GM19238 (cell line): ENCODE results near the gene FUNDC2.

Experiments
- DNase-seq: peaks from one replicate; pipeline ENCODE4 v3.0.0; 2011; ENCODE audit warnings: low spot score; ENCODE audit not compliant: insufficient read length

FUNDC2 gene

DNA sequence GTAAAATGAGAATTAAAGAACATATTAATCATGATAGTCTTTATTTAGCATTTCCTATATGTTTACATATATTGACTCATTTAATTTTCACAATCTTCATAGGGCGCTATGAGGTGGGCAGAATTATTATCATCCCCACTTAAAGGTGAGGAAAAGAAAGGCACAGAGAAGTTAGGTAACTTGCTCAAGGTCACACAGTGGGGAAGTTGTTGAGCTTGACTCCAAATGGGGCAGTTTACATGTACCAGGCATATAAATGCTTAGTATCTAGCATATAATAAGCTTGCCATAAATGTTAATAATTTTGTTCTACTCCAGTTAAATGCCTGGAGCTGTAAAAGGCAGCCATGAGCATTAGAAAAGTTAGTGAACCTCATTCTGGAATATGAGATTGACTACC is 42.8 kb downstream of the FUNDC2 start:
- DNase-seq: no peak

DNA sequence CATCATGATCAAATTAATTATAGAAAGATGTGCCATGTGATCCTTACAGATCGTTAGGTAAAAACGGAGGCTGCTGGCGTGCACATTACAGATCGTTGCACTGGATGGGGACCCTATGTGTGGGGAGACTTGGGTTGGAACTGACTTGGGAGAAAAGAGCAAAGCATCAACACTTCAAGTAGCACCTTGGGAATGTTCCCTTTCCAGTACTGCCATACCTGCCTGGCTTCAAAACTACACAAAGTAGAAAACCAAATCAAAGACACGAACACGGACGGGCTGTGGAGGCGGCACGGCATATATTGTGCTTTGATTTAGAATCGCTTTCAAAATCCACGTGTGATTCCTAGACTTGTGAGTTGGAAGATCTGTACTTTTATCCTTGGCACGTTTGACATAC is 43.4 kb downstream of the FUNDC2 start:
- no peak for DNase-seq

DNA sequence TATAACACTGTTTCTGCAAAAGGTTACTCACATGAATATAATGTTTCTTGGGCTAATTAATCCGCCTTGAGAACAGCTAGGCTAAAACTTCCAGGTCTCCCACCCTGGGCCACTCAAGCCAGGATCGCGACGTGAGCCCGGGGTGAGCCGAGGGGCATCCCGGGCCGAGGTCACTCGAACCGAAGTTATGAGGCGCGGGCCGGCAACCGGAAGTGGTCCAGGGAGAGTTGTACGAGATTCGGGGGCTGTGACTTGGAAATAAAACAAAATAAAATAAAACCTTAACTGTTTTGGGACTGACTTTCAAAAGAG is 44.0 kb downstream of the FUNDC2 start:
- DNase-seq: peak; percentile 13

DNA sequence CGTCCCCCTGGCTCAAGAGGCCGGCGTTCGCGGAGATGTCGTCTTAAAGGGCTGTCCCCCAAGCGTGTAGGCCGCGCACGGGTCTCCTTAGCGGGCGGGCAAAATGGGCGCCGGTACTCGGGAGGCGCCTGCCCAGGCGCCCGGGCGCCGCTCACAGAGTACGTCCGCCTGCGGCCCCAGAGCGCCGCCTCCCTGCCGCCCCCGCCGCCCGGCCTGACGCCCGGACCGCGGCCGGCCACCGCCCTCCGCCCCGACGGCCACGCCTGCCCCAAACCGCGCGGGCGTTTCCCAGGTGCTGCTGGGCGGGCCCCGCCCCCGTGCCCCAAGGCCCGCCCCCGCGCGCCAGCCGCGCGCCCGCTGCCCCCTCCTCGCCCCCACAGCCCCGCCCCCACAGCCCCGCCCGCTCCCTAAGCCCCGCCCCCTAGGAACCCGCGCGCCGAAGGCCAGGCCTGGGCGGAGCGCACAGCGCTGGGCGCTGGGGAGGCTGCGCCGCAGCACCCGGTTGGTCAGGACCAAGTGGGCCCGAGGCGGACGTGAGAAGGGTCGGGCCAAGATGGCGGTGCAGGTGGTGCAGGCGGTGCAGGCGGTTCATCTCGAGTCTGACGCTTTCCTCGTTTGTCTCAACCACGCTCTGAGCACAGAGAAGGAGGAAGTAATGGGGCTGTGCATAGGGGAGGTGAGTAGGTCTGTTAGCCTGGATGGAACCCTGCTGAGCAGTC is 44.5 kb downstream of the FUNDC2 start, which contains the start of the genes BRCC3, CMC4 and MTCP1:
BRCC3 (plus strand) TSS at position 534 of the 719 bp plus-strand sequence; CDS start at position 554, 20 bp downstream.
CMC4 (minus strand) TSS at position 162 of the 719 bp plus-strand sequence. CDS start 7,113 bp downstream, outside the sequence.
MTCP1 (minus strand) TSS at position 162 of the 719 bp plus-strand sequence. CDS start 5,126 bp downstream, outside the sequence.
- peak; percentile 82 for DNase-seq

DNA sequence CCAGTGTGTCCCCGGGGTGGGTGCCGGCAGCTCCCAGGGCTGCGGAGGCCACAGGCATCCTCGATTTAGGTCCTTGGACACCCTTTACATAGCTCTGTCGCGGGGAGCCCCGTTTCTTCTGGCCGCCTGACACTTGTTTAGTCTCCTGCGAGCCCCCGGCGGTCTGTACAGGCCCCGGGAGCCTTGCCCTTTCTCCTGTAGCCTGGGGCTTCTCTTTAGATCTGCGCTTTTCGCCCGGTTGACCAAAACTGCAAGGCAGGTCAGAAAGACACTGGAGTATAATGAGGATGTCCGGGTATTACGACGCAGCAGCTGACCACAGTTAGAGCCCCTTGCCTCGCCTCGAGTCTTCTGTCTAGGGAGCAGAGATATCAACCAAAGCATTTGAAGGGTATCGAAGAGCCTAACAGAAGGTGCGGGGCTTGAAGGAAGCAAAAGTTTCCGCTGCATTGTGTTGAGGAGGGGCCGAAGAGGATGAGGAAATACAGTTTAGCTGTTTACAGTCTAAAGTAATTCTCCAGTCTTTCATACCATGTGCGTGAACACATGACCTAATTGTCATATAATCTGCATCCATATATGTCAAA is 45.1 kb downstream of the FUNDC2 start:
- DNase-seq: no peak

DNA sequence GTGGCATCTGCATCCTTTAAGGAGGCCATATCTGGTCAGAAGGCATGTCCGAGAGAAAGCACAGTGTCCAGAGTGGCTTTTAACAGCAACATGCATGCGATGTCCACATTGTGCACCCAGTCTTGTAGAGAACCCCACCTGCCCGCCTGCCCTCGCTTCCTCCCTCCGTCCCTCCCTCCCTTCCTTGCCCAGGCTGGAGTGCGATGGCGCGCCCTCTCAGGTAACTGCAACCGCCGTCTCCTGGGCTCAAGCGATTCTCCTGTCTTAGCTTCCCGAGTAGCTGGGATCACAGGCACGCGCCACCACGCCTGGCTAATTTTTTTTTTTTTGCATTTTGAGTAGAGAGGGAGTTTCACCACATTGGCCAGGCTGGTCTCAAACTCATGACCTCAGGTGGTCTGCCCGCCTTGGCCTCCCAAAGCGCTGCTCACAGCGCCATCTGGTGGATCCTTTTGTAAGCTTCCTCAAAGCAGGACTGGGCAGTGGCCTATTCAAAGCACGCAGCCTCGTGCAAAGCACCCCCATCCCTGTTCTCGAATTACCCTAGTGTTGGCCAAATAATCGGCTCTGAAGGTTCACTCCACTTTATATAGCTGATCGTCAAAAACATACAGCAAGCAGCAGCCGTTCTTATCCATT is 59.7 kb downstream of the FUNDC2 start:
- DNase-seq: no peak

DNA sequence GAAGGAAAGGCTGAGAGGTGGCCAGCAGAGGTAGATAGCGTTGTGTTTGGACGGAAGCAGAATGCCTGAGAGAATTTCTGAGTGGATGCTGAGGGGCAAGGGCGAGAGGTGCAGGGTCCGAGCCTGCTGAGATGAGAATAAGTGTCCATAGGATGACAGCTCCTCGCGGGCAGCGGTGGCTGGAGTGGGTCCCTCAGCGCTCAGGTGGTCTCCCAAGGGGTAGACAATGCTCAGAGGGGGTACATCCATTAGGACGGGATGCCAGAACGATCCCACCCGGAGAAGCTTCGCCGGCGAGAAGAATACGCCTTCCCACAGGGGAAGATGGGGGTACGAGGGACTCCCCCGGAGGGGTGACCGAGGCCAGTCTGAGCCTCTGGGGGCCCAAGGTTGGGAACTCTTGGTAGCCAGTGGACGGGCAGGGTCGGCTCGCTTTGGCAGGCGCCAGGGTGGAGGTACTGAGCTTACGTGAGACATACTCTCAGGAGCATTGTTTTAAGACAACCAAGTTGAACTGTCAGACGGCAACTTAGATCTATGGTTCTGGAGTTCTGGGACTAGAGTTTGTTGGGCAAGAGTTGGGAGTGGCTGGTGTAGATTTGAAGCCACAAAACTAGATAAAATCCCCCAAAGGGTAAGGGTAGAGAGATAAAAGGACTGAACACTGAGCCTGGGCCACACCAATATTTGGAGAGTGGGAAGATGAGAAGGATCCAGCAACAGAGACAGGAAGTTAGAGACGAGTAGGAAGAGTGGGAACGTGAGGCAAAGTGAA is 60.5 kb downstream of the FUNDC2 start:
- DNase-seq: no peak

DNA sequence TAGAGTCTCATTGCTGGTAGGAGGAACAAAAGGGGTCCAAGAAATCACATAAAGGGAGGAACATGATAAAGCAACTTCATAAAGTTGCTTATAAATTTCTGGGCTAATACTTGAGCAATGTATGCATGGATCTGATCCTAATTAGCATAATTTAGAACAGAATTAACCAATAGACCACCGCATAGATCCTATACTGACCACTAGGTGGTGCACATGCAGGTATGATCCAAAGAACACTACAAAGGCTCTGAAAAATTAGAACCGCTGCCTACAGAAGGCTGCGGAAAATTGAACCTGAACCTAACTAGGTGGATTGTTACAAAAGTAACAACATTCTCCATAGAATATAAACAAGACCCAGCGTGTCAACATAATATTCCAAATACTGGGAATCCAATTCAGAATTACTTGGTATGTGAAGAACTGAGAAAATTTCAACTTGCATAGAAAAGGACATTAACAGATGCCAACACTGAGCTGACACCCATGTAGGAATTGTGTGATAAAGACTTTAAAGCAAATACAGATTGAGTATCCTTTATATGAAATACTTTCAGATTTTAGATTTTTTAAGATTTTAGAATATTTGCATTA is 67.9 kb downstream of the FUNDC2 start:
- no peak for DNase-seq

DNA sequence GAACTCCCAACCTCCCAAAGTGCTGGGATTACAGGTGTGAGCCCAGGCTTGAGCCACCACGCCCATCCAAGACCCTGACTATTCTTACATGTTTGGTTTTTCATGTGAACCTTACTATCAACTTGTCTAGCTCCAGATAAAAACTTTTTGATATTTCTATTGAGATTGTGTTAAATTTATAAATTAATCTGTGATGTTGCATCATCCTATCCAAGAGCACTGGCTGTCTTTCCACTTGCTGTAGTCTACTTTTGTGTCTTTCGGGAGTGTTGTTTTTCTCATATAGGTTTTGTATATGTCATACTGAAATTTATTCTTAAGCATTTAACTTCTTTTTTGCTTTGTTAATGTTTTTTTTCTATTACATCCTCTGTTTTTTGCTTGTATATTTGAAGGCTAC is 79.3 kb downstream of the FUNDC2 start:
- DNase-seq: no peak

DNA sequence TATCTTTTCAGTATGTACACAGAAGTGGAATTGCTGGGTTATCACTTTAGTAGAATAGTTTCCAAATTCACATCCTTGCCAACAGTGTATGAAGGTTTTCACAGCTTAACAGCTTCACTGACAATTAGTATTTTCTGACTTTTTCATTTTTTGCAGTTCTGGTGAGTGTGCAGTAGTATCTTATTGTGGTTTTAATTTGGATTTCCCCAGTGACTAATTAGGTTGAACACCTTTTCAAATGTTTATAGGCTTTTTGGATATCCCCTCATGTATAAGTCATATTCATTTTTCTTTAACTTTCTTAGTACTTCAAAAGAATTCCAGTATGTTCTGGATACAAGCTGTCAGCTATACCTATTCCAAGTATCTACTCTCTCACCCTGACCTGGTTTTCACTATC is 81.8 kb downstream of the FUNDC2 start:
- DNase-seq: no peak
